Epidermal melanocyte (primary cell): Measurements from ENCODE around the gene PPP1R15A.
"Not testable (repeated sequence)": the region's sequence is repeated elsewhere in the genome, so short reads cannot be mapped to it uniquely, and the experiment has no call there.

Experiments used
- DNase-seq: peaks from one replicate; pipeline ENCODE4 v3.0.0; 2011; ENCODE audit warnings: low spot score; ENCODE audit not compliant: insufficient read length

Gene PPP1R15A

GRCh38 chr19:48881741-48882657 is 9.8 kb downstream of the PPP1R15A start:
- DNase-seq, result no peak

- no peak for DNase-seq
Observed at GRCh38 chr19:48883726-48884125, 11.5 kb downstream of the PPP1R15A start.

- DNase-seq, result no peak
Observed at GRCh38 chr19:48887861-48888612, 15.8 kb downstream of the PPP1R15A start.

GRCh38 chr19:48889496-48889895 is 17.3 kb downstream of the PPP1R15A start:
- DNase-seq, result not testable (repeated sequence)

- DNase-seq, result no peak
Observed at GRCh38 chr19:48890551-48890950, 18.3 kb downstream of the PPP1R15A start.

GRCh38 chr19:48895226-48895625 is 23.0 kb downstream of the PPP1R15A start:
- DNase-seq, result no peak

- no peak for DNase-seq
Observed at GRCh38 chr19:48896191-48896720, 24.0 kb downstream of the PPP1R15A start.

GRCh38 chr19:48897181-48897580 is 25.0 kb downstream of the PPP1R15A start:
- DNase-seq, result no peak

GRCh38 chr19:48899386-48899749 is 27.1 kb downstream of the PPP1R15A start:
- DNase-seq, result not testable (repeated sequence)

GRCh38 chr19:48899781-48900476 is 27.7 kb downstream of the PPP1R15A start, which contains the start of gene NUCB1:
TSS of gene NUCB1 (plus strand) at chr19:48900312. CDS start at chr19:48900797, 485 bp downstream.
- peak; percentile 100 for DNase-seq

GRCh38 chr19:48900477-48901406 is 28.5 kb downstream of the PPP1R15A start:
- peak; percentile 68 for DNase-seq

GRCh38 chr19:48902291-48902690 is 30.1 kb downstream of the PPP1R15A start:
- DNase-seq, result not testable (repeated sequence)

GRCh38 chr19:48903788-48904187 is 31.6 kb downstream of the PPP1R15A start:
- DNase-seq, result not testable (repeated sequence)

- DNase-seq, result no peak
Observed at GRCh38 chr19:48905664-48906063, 33.4 kb downstream of the PPP1R15A start.

GRCh38 chr19:48906324-48906723 is 34.1 kb downstream of the PPP1R15A start:
- DNase-seq, result no peak

- DNase-seq, result no peak
Observed at GRCh38 chr19:48907671-48908070, 35.5 kb downstream of the PPP1R15A start.

GRCh38 chr19:48909424-48910077 is 37.3 kb downstream of the PPP1R15A start:
- not testable (repeated sequence) for DNase-seq

GRCh38 chr19:48910803-48911202 is 38.6 kb downstream of the PPP1R15A start:
- DNase-seq, result no peak

GRCh38 chr19:48913114-48913889 is 41.1 kb downstream of the PPP1R15A start:
- no peak for DNase-seq
